HG03108 (cell line): ENCODE results near the gene IKZF1.

Experiments
- ATAC-seq: cut with Tn5 transposase; IDR thresholded peaks from one replicate; pipeline ENCODE4 v1.9.1; 2021; ENCODE audit warnings: moderate library complexity; ENCODE audit not compliant: unreplicated experiment

IKZF1 gene

GRCh38 chr7:50282813-50283605 lies 21.5 kb upstream of the IKZF1 start:
- ATAC-seq = no peak

DNA sequence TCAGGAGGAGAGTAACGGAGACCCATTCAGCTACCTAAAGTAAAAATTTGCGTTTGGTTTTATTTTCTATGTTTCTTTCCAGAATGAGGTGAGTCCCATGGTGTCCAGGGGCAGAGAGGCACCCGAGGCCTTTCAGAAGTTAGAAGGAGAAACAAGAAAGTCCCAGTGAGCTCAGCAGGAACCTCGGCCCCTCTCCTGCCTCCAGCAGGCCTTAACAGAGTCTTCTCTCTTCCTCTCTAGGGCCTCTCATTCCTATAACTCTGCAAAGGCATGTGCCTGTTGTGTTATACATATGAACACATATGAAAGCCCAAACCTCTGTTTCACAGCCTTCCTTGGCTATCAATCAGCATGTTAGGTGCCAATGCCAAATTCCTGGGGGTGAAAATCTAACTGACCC lies 20.8 kb upstream of the IKZF1 start:
- no peak for ATAC-seq

- no peak for ATAC-seq
These were observed 20.2 kb upstream of the IKZF1 start for GRCh38 chr7:50284296-50284695.

- no peak for ATAC-seq
These were observed 19.2 kb upstream of the IKZF1 start for GRCh38 chr7:50285269-50285668.

DNA sequence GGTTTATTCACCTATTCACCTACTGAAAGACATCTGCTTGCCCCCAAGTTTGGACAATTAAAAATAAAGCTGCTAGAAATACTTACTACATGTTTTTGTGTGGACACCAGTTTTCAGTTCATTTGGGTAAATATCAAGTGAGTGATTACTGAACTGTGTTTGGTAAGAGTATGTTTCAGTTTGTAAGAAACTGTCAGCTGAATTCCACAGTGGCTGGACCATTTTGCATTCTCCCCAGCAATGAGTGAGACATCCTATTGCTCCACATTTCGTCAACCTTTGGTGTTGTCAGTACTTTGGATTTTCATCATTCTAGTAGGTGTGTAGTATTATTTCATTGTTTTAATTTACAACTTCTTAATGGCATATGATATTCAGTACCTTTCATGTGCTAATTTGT lies 17.4 kb upstream of the IKZF1 start:
- ATAC-seq = no peak

DNA sequence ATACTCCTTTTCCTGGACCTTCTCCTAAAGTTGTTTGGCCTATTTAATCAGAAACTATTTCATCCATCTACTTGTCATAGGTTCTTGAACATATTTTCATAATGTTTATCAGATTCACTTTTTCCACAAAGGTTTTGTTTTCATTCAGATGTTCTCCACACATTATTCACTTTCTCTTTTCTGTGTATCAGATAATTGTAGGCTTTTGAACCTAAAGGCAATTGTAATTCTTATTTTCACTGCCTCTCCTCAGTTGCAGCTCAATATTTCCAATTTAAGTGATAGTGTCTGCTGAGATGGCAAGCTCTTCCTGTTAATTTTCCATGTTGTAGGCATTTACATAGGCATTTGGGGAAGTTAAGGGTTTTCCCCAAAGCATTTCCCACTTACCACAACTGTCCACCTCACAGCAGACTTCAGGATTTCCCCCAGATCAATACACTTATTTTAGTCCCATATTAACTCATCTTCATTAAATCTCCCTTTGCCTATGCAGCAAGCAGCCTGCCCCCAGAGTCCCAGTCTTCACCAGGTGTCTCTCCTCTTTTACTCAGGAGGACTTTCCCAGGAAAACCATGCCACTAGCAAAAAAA lies 12.3 kb upstream of the IKZF1 start:
- ATAC-seq = no peak

DNA sequence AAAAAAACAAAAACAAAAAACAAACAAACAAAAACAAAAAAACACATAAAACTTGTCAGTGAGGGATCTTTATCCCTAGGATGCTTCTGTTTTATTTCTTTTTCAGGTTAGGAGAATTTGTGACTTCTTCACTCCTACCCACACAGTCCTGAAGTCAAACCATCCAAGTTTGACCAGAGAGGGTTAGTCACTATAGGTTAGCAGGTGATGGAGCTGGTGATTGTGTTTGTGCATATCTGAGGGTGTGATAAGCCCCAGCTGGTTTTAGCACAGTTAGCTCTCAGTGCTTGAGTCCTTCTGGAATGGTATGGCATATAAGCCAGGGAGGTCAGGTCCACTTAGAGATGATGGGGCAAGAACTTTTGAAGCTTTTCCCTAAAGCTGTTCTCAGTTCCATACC lies 11.8 kb upstream of the IKZF1 start:
- ATAC-seq = no peak

GRCh38 chr7:50293509-50294179 lies 10.9 kb upstream of the IKZF1 start:
- ATAC-seq = peak; percentile 46

DNA sequence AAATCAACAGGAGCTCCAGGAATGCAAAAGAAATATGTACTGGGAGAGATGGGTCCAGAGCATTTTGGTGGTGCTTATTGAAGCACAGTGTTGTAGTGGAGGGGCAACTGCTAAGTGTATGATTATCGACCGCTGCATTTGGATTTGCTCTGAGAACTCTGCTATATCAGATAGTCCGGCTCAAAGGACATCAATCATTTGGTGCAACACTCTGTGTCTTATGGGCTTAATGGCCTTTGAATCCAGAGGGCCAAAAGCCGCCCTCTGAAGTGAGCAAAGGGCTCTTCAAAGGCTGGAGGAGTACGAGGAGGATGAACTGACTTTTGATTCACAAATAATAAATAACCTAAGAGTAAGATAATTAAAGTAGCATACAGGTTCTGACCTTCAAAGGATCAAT lies 9.4 kb upstream of the IKZF1 start:
- ATAC-seq = no peak

DNA sequence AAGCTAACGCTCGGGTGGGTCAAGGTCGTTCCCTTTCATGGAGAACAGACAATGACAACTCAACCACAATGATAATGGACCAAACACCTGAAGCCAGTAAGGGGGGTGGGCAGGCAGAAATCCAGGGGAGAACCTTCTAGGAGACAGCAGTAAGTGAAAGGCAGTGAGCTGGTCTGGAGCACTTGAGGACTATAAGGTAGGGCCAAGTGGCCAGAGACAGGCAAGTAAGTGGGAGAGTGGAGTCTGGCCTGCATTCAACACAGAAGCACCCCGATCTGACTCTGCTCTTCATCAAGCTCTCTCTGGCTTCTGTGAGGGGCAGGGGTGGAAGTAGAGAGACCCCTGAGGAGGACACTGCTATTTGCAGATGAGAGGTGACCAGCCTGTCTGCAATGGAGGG lies 7.7 kb upstream of the IKZF1 start:
- ATAC-seq = no peak

GRCh38 chr7:50298811-50299562 lies 5.5 kb upstream of the IKZF1 start:
- ATAC-seq = no peak

DNA sequence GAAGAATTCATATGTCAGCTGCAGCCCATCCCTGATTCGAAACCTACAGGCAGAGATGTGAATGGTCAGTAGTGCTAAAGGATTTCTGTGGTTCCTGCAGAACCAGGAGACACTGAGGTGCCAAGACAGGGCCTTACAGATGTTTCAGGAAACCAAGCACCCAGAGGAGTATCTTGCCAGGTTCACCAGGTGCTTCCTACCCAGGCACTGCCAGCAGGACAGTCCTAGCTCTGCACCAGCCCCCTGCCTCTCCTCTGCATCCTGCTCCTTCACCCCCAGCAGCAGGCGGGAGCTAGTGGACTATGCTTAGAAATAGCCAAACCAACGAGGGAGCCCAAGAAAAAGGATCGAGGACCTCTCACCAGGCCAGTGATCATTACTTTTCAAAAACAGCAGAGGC lies 4.2 kb upstream of the IKZF1 start:
- ATAC-seq = no peak

DNA sequence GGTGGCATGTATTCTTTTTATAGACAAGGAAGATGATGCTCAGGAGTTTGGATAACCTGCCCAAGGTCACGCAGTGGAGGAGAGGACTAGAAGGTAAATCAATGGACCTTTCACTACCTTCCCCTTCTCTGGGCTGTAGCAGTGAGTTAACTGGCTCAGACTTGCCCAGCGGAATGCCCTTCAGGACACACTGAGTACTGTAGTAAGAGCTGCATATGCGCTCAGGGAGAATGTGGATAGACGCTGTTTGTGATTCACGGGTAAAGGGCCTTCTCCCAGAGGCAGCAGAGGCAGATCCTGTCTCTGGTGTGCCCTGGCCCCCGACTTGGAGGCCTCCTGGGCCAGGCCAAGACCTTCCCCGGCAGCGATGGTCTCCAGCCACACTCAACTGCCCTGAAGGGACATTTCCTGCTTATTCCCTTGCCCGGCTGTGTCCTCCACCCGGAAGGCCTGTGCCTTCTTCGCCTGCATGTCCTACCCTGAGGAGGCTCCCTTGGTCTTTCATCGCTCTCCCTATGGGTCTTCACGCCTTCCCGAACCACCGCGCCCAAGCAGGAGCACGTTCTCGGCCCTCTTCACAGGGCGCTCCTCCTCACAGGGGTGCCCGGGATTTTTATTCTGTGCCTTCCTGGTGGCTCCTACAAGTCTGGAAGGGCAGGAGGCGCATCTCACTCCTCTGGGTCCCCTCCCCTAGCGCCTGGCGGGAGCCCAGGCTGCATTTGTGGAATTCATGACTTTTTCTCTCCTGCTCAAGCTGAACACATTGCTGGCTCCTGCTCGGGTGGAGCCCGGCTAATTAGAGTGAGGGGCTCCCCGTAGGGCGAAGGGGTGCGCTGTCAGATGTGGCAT lies 1.8 kb upstream of the IKZF1 start:
- no peak for ATAC-seq

GRCh38 chr7:50303335-50304128 lies 984 bp upstream of the IKZF1 start:
- ATAC-seq = peak; percentile 14

DNA sequence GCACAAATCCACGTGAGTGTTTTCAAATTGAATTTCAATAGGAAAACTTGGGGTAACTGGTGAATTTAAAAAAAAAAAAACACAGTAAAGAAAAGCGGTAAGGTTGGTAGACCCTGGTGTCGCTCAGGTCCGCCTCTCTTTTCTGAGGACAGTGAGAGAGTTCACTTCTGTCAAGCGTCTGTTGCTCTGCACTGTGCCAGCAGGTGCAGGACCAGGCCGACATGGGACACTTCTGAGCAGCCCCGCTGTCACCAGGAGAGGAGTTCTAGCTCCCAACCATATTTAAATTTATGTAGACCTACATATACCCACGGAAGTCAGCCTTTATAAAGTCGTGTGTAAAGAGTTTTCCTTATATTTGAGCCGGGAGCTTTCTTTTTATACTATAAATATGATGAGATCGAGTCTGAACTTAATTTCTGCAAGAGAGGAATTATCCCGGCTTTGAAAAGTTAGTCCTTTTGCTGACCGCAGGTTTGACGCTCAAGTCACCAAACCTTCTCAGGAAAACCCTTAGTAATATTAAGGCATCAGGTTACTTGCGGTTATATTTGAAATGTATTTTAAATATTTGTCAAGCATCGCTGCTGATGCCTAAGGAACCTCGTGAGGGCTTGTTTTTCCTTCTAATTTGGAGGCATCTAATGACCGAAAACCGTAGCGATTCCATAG lies 531 bp downstream of the IKZF1 start:
- ATAC-seq = peak; percentile 26

DNA sequence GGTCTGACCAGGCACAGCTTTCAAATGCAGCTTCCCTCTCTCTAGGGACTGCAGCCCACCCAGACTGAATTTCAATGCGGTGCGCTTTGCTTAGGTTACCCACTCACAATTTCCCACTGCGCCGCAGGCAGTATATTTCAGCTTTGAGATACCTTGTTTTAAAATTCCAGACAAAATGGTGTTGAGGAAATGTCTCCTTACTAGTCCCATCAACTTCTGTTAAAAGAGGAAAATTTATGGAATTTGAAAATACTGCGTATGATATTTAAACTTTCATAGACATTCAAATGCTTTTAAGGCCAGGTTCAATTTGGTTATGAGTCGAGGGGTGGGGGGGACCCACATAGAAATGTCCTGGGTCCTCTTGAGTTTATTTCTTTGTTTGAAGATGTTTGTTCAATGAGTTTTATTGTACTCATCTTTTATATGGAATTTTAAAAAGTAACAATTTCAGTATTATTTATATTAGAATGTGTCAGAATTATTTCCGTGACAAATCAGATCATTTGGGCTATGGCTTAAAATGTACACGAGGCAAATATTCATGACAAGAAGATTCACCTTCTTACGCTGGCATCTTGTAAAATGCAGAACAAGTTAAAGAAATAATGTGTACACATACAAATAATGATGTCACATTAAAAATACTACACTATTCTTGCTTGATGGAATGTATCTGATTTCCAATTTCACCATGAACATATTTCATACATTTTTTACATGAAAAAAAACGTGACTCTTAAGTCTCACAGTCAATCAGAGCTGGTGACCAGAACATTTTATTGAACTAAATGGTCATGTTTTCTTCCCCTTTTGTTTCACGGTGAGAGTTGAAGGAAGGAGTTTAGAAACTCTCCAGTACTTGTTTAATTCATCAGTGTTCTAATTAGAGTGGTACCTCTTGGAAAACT lies 1.3 kb downstream of the IKZF1 start:
- ATAC-seq = no peak

GRCh38 chr7:50306494-50307367 lies 2.2 kb downstream of the IKZF1 start:
- ATAC-seq = no peak
